ENCODE results near the gene EMC1.
"Not testable (repeated sequence)": the region's sequence is repeated elsewhere in the genome, so short reads cannot be mapped to it uniquely, and the experiment has no call there.

EMC1 gene

DNA sequence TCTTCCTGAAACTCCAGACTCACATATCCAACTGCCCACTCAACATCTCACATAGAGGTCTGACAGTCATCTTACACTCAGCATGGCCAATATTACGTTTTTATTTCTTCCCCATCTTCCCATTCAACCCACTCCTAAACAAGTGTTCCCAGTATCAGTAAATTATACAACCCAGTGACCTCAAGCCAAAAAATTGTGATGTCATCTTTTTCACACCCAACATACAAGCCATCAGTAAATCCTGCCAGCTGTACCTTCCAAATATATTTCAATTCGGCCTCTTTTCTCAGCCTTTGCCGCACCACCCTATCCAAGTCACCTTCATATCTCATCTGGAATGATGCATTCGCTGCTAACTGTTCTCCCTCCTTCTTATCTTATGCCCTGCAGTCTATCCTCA is 60.9 kb downstream of the EMC1 start:
- no peak for DNase-seq (ENCODE audit: low read depth in 2 of 2)

DNA sequence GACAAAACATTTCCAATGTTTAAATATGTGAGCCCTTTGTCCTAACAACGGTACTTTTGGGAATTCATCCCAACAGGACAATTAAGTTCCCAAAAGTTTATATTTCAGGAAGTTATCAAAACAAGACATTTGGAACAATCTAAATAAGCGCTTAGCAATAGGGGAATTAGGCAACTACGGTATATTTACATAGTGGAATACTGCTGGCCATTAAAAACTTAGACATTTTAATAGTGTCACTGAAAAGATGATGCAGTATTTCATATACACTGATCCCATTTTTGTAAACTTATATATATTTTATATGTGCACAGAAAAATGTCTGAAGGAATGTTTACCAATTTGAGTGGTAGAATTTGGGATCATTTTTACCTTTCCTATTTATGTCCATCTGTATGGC is 62.1 kb downstream of the EMC1 start:
- no peak for DNase-seq (ENCODE audit: low read depth in 2 of 2)

DNA sequence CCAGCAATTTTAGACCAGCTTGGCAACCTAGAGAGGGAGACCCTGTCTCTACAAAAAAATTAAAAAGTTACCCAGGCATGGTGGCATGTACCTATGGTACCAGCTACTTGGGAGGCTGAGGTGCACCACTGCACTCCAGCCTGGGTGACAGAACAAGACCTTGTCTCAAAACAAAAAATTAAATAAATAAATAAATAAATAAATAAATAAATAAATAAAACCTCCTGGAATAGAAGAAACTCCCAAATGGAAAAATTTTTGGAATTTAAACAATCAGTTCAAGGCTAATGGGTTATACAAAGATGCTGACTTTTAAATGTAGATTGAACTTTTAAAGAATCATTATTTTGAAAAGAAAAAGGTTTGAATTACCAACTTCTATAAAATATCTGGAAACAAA is 63.5 kb downstream of the EMC1 start:
- DNase-seq (ENCODE audit: low read depth in 2 of 2) = no peak

DNA sequence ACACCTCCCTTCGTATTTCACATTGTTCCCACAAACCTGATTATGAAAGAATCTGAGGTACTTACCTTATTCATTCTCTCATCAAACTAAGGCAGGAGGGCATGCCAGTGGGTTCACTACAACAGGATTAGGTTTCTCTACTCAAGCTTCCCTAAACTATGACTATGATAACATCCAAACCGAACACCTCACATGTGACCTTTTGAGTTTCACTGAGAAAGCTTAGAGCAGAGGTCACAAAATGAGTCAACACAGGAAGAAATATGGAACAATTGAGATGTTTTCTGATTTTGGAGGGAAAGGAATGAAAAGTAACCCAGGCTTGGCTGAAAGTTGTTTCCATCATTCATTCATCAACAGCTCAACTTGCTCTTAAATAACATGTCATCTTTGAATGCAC is 65.3 kb downstream of the EMC1 start:
- DNase-seq (ENCODE audit: low read depth in 2 of 2) = no peak

DNA sequence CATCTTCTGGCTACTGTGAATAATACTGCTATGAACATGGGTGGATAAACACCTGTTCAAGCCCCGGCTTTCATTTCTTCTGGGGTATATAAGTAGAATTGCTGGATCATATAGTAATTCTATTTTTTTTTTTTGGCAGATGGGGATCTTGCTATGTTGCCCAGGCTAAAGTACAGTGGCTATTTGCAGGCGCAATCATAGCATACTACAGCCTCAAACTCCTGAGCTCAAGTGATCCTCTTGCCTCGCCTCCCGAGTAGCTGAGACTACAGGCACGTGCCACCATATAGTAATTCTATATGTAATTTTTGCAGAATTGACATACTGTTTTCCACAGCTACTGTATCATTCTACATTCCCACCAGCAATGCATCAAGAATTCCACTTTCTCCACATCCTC is 69.1 kb downstream of the EMC1 start:
- no peak for DNase-seq (ENCODE audit: low read depth in 2 of 2)

DNA sequence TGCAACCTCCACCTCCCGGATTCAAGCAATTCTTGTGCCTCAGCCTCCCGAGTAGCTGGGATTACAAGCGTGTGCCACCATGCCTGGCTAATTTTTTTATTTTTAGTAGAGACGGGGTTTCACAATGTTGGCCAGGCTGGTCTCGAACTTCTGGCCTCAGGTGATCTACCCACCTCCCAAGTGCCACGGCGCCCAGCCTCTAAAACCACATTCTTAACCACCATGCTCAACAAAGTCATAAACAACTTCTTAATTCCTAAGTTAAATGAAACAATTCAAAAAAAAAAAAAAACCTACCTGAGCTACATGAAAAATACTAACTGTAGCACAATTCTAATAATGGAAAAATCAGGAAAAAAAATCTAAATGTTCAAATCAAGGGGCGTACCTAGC is 71.1 kb downstream of the EMC1 start:
- not testable (repeated sequence) for DNase-seq (ENCODE audit: low read depth in 2 of 2)

DNA sequence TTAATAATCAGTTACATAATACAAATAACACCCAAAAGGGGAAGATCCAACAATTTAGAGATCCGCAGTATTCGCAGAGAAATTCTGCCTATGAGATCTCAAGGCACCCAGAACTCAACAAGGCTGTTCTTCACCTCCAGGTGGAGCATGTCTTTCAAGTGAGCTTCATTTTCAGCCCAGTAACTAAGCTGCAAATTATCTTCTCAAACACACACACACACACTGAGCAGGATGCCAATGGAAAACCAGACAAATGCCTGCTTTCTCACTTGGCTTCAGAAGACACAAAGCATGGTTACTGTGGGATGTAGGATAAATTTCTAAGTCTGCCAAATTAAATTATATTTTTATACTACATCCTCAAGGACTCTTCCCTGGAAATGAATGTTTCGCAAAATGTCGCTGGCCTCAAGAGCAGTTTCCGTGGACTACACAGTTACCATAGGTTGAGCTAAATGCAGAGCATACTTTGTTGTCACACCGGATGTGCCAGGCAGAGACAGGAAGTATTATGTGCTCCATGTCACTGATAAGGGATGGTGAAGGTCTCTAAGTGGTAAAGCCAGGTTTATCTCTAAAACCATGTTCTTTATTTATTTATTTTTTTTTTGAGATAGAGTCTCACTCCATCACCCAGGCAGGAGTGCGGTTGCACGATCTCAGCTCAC is 71.6 kb downstream of the EMC1 start:
- no peak for DNase-seq (ENCODE audit: low read depth in 2 of 2)

DNA sequence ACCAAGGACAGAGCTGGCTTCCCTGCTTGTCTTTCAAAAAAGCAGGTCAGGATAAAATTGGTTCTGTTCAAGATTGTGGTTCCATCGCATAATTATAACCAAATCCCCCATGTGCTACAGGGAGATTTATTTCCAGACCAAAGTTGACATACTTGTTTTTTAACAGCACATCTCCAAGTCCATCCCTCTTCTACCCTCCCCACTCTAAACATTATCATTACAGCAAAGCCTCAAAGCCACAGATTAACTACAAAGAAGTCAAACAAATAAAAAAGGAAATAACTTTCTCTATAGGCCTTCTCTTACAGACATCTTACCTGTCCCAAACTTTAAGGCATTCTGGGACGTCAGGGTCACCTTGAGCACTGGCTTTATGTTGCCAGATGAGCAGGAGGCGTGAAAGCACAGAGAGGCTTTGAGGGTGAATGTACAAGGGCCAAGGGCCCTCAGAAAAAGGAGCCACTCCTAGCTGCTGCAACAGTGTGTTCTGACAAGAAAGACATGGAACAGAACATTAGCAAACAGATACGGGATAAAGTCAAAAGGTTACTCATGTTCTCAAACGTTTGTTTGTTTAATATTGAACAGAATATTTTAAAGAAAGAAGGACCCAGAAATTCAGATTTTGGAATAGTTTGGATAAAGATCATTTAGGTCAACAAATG is 72.5 kb downstream of the EMC1 start:
- DNase-seq (ENCODE audit: low read depth in 2 of 2) = no peak

DNA sequence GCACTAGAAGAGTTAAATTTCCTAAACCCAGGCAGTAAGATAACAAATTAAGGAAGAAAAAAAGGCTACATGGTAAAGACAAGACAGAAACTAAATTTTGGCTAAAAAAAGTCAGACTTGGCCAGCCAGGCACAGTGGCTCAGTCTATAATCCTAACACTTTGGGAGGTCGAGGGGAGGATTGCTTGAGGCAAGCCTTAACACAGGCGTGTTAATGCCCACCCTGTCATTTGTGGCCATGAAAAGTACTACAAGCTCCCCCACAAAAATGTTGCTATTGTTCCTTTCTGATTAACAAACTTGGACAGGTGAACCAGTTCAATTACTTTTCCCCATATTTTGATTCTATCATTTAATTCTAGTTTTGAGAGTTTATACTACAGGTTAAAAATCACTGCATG is 73.5 kb downstream of the EMC1 start:
- no peak for DNase-seq (ENCODE audit: low read depth in 2 of 2)

DNA sequence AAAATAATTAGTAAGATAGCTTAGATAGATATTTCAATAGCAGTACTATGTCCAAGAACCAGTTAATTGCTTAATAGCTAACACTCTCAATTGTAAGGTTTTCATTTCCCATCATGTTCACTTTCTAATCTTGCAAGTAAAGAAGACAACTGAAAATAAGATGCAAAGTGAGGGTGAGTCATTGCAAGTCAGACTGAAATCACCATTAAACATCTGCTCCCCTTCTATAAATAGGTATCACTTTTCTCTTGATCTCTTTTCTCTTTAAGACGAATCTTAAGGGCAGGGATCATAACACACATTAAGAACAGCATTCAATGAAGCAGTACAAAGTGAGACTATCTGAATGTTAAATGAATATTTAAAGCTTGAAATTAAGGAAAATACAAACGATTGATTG is 81.7 kb downstream of the EMC1 start:
- DNase-seq (ENCODE audit: low read depth in 2 of 2) = no peak

DNA sequence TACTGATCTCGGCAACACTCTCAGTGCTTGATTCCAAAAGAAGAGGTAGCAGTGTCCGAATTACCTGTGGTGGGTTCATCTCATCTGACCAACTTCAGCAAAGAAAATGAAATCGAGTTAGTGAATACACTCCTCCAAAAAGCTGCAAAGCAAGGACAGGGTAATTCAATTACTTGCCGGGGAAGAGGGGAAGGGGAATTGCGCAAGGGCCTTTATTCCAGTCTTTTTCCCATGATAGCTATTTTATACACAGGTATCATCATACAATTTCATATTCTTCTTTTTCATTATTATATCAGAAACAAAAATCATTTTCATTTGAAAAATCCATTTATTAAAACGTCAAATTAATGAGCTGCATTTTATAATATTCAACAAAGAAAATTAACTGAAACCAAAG is 84.2 kb downstream of the EMC1 start:
- no peak for DNase-seq (ENCODE audit: low read depth in 2 of 2)

DNA sequence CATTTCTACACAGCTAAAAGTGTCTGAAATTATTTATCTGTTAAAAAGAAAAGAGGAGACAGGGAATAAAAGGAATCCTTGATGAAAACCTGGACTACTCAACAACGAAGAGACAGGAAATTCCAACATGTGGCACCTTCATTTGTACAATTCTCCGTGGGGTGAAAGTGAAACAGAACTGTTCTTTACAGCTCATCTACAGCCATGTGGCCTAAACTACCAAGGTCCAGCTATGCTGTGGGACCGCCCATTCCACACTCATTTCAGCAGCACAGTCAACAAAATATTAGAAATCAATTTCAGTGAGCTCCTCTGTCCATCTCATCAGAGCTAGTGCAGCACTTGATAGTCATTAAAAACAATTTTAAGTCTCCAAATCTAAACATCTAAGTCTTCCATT is 85.3 kb downstream of the EMC1 start:
- DNase-seq (ENCODE audit: low read depth in 2 of 2) = no peak
